Astrocyte (in vitro differentiated cells and primary cell): Measurements from ENCODE around the gene MYBBP1A.

Experiments used
- EZH2 ChIP-seq: IDR thresholded peaks from 2 replicates; pipeline ENCODE4 v1.6.1; 2012; ENCODE audit warnings: mild to moderate bottlenecking, low read length, inconsistent platforms; ENCODE audit not compliant: insufficient read depth
- TF ChIP-seq, protein P1 (sequence below): IDR thresholded peaks from 2 replicates; pipeline ENCODE4 v1.5.1; 2011; ENCODE audit warnings: low read depth, mild to moderate bottlenecking, inconsistent platforms, low read length, moderate library complexity; ENCODE audit not compliant: insufficient read depth

DNA sequence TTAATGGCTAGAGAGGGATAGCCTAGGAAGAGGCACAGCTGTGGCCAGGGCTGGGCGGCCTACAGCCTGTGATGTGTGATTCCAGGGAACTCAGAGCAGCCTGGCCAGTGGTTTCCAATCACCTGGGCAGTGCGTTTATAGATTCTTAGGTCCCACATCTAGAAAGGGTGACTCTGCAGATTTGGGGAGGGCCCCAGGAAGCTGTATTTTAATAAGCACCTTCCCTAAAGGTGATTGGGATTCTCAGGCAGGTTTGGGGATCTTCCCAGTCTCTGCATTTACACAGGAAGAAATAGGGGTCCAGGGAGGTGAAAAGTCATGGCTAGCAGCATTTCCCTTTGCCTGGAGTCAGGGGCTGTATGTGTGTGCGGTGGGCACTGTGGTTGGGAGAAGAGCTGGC lies 47.0 kb downstream of the MYBBP1A start:
- TF ChIP-seq, protein P1, sequence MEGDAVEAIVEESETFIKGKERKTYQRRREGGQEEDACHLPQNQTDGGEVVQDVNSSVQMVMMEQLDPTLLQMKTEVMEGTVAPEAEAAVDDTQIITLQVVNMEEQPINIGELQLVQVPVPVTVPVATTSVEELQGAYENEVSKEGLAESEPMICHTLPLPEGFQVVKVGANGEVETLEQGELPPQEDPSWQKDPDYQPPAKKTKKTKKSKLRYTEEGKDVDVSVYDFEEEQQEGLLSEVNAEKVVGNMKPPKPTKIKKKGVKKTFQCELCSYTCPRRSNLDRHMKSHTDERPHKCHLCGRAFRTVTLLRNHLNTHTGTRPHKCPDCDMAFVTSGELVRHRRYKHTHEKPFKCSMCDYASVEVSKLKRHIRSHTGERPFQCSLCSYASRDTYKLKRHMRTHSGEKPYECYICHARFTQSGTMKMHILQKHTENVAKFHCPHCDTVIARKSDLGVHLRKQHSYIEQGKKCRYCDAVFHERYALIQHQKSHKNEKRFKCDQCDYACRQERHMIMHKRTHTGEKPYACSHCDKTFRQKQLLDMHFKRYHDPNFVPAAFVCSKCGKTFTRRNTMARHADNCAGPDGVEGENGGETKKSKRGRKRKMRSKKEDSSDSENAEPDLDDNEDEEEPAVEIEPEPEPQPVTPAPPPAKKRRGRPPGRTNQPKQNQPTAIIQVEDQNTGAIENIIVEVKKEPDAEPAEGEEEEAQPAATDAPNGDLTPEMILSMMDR, result no peak
- no peak for TF ChIP-seq EZH2
